MM.1S (cell line): Measurements from ENCODE around the gene IL23A.
A peak's percentile ranks its signal among the peaks of the same experiment; 100 is the strongest.

Source experiments
- DNase-seq: peaks from one replicate; pipeline ENCODE4 v3.0.0-alpha.2; 2015
- H2AFZ ChIP-seq: fragments of 300-600 bp; sonication (generic); 2 replicates; pipeline ENCODE4 v1.6.0; 2016; ENCODE audit warnings: antibody characterized with exemption, low read length
- H3F3A ChIP-seq: fragments of 300-600 bp; sonication (generic); 2 replicates; pipeline ENCODE4 v1.6.1; 2016; ENCODE audit warnings: mild to moderate bottlenecking, antibody characterized with exemption, low read length, moderate library complexity, mixed read lengths; ENCODE audit not compliant: insufficient read depth
- H3K27ac ChIP-seq: fragments of 300-600 bp; sonication (generic); 2 replicates; pipeline ENCODE4 v1.5.1; 2016; ENCODE audit warnings: mild to moderate bottlenecking, low read length
- H3K27me3 ChIP-seq: fragments of 300-600 bp; sonication (generic); replicated peaks from 2 replicates; pipeline ENCODE4 v1.6.0; 2016; ENCODE audit warnings: low read length; ENCODE audit not compliant: insufficient read depth
- H3K36me3 ChIP-seq: fragments of 300-600 bp; sonication (generic); replicated peaks from 2 replicates; pipeline ENCODE4 v1.6.1; 2016; ENCODE audit warnings: mild to moderate bottlenecking, low read length, mixed read lengths; ENCODE audit not compliant: insufficient read depth
- H3K4me1 ChIP-seq: fragments of 300-600 bp; sonication (generic); 2 replicates; pipeline ENCODE4 v1.6.1; 2016; ENCODE audit warnings: low read length, mixed read lengths
- H3K4me2 ChIP-seq: fragments of 300-600 bp; sonication (generic); 2 replicates; pipeline ENCODE4 v1.6.0; 2016; ENCODE audit warnings: low read depth, low read length
- H3K4me3 ChIP-seq: fragments of 300-600 bp; sonication (generic); 2 replicates; pipeline ENCODE4 v1.5.1; 2016; ENCODE audit warnings: low read length, mixed read lengths
- H3K79me2 ChIP-seq: fragments of 300-600 bp; sonication (generic); 2 replicates; pipeline ENCODE4 v1.6.1; 2016; ENCODE audit warnings: mixed run types, low read length, mixed read lengths
- H3K9ac ChIP-seq: fragments of 300-600 bp; sonication (generic); 2 replicates; pipeline ENCODE4 v1.6.1; 2016; ENCODE audit warnings: low read length, mixed read lengths
- H3K9me2 ChIP-seq: fragments of 300-600 bp; sonication (generic); replicated peaks from 2 replicates; pipeline ENCODE4 v1.6.1; 2016; ENCODE audit warnings: mild to moderate bottlenecking, low read length, mixed read lengths; ENCODE audit not compliant: insufficient read depth
- H3K9me3 ChIP-seq: fragments of 300-600 bp; sonication (generic); replicated peaks from 2 replicates; pipeline ENCODE4 v1.6.1; 2016; ENCODE audit warnings: mild to moderate bottlenecking, low read length, mixed read lengths; ENCODE audit not compliant: insufficient read depth
- H4K20me1 ChIP-seq: fragments of 300-600 bp; sonication (generic); 2 replicates; pipeline ENCODE4 v1.6.1; 2016; ENCODE audit warnings: mild to moderate bottlenecking, low read length, moderate library complexity, mixed read lengths; ENCODE audit not compliant: insufficient read depth
- EZH2 ChIP-seq: fragments of 300-600 bp; sonication (generic); optimal IDR thresholded peaks from 2 replicates; pipeline ENCODE3; 2017; ENCODE audit warnings: low read depth, mild to moderate bottlenecking, antibody characterized with exemption, low read length, mixed read lengths
- EZH2phosphoT487 ChIP-seq: fragments of 300-600 bp; sonication (generic); IDR thresholded peaks from 2 replicates; pipeline ENCODE4 v1.6.1; 2018; ENCODE audit warnings: antibody characterized with exemption, low read length
- TF ChIP-seq, protein P1 (sequence below): fragments of 300-600 bp; sonication (generic); IDR thresholded peaks from 2 replicates; pipeline ENCODE4 v1.5.1; 2016; ENCODE audit warnings: antibody characterized with exemption, low read length, mixed read lengths

IL23A gene

GRCh38 chr12:56374726-56375597 is 36.3 kb downstream of the IL23A start:
- peak overlapping the region; percentile 72; the same call in 1 of the 2 replicates for H3K27ac ChIP-seq
- TF ChIP-seq, protein P1, sequence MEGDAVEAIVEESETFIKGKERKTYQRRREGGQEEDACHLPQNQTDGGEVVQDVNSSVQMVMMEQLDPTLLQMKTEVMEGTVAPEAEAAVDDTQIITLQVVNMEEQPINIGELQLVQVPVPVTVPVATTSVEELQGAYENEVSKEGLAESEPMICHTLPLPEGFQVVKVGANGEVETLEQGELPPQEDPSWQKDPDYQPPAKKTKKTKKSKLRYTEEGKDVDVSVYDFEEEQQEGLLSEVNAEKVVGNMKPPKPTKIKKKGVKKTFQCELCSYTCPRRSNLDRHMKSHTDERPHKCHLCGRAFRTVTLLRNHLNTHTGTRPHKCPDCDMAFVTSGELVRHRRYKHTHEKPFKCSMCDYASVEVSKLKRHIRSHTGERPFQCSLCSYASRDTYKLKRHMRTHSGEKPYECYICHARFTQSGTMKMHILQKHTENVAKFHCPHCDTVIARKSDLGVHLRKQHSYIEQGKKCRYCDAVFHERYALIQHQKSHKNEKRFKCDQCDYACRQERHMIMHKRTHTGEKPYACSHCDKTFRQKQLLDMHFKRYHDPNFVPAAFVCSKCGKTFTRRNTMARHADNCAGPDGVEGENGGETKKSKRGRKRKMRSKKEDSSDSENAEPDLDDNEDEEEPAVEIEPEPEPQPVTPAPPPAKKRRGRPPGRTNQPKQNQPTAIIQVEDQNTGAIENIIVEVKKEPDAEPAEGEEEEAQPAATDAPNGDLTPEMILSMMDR = no peak
- TF ChIP-seq EZH2 (no peak), EZH2phosphoT487 (no peak)
- peak overlapping the region; percentile 6; the same call in 1 of the 2 replicates for H3K9ac ChIP-seq
- peaks cover 14% of the 10 kb centered on the region for H3F3A ChIP-seq
- peak overlapping the region; percentile 62 for H2AFZ ChIP-seq
- H3K4me2 ChIP-seq = peak overlapping the region; percentile 65; the same call in 1 of the 2 replicates
- no peaks in the 10 kb centered on the region for H4K20me1 ChIP-seq
- H3K79me2 ChIP-seq = no peaks in the 10 kb centered on the region
- no peak for DNase-seq
- no peaks in the 10 kb centered on the region for H3K9me2 ChIP-seq
- H3K4me3 ChIP-seq = no peak overlapping the region
- H3K36me3 ChIP-seq = no peaks in the 10 kb centered on the region
- H3K4me1 ChIP-seq = peaks cover 15% of the 10 kb centered on the region
- no peaks in the 10 kb centered on the region for H3K27me3 ChIP-seq
- no peaks in the 10 kb centered on the region for H3K9me3 ChIP-seq

- peak; percentile 14 for DNase-seq
Measured at GRCh38 chr12:56375598-56376434, 37.1 kb downstream of the IL23A start.

GRCh38 chr12:56377310-56377988 is 38.8 kb downstream of the IL23A start:
- no peak overlapping the region for H3K27ac ChIP-seq
- H3K4me1 ChIP-seq = peaks cover 15% of the 10 kb centered on the region
- peaks cover 14% of the 10 kb centered on the region for H3F3A ChIP-seq
- H3K4me2 ChIP-seq = no peak overlapping the region
- H3K79me2 ChIP-seq = no peaks in the 10 kb centered on the region
- DNase-seq = no peak
- H3K9me2 ChIP-seq = no peaks in the 10 kb centered on the region
- TF ChIP-seq EZH2 = no peak
- TF ChIP-seq, protein P1 = no peak
- no peak for TF ChIP-seq EZH2phosphoT487
- no peak overlapping the region for H3K9ac ChIP-seq
- H2AFZ ChIP-seq = no peak overlapping the region
- no peaks in the 10 kb centered on the region for H3K9me3 ChIP-seq
- no peaks in the 10 kb centered on the region for H3K27me3 ChIP-seq
- no peaks in the 10 kb centered on the region for H3K36me3 ChIP-seq
- H4K20me1 ChIP-seq = no peaks in the 10 kb centered on the region
- no peak overlapping the region for H3K4me3 ChIP-seq

More at GRCh38 chr12:56375598-56376434, 37.1 kb downstream of the IL23A start:
- H3K4me2 ChIP-seq = peak overlapping the region; percentile 65
- H3K27me3 ChIP-seq = no peaks in the 10 kb centered on the region
- H3F3A ChIP-seq = peaks cover 14% of the 10 kb centered on the region
- no peaks in the 10 kb centered on the region for H3K9me2 ChIP-seq
- H2AFZ ChIP-seq = peak overlapping the region; percentile 33
- no peak overlapping the region for H3K4me3 ChIP-seq
- peak overlapping the region; percentile 72; the same call in 1 of the 2 replicates for H3K27ac ChIP-seq
- H3K9me3 ChIP-seq = no peaks in the 10 kb centered on the region
- TF ChIP-seq, protein P1 = no peak
- TF ChIP-seq EZH2 (no peak), EZH2phosphoT487 (no peak)
- H4K20me1 ChIP-seq = no peaks in the 10 kb centered on the region
- no peaks in the 10 kb centered on the region for H3K36me3 ChIP-seq
- no peaks in the 10 kb centered on the region for H3K79me2 ChIP-seq
- peak overlapping the region; percentile 3; the same call in 1 of the 2 replicates for H3K9ac ChIP-seq
- peaks cover 15% of the 10 kb centered on the region for H3K4me1 ChIP-seq
